Activated T-cell treated with anti-CD3 and anti-CD28 coated beads, Interleukin-2, amount 50 U/mL, for 72 hours (primary cell): ENCODE measurements around the gene ANAPC16. TPM values are rescaled to one million over a fixed set of nuclear protein-coding genes. Genes with fewer than 3 reads are reported as not detected.
"Not testable (repeated sequence)": the region's sequence is repeated elsewhere in the genome, so short reads cannot be mapped to it uniquely, and the experiment has no call there.

Source experiments
- ATAC-seq, 2 donors: fragments of 150-1000 bp; cut with Tn5 transposase; replicated peaks in 1 of 2; 2 replicates each; pipeline ENCODE4 v1.10.0; 2021; ENCODE audit warnings: moderate library complexity in 2 of 2, mild to moderate bottlenecking in 1 of 2
- DNase-seq, 2 donors: peaks; one replicate each; pipeline ENCODE4 v3.0.0; 2021 to 2022; ENCODE audit warnings: mixed read lengths in 1 of 2
- H3K27ac Mint-ChIP-seq: one replicate; pipeline ENCODE4 v1.8.0; 2022; ENCODE audit warnings: mild to moderate bottlenecking, moderate library complexity, mixed read lengths
- H3K27me3 Mint-ChIP-seq: one replicate; pipeline ENCODE4 v1.8.0; 2022; ENCODE audit warnings: low read depth, mixed read lengths
- H3K36me3 Mint-ChIP-seq, 2 donors: one replicate each; pipeline ENCODE4 v1.8.0; 2022; ENCODE audit warnings: mixed read lengths in 2 of 2, mild to moderate bottlenecking in 1 of 2; ENCODE audit not compliant: insufficient read depth in 2 of 2
- H3K4me1 Mint-ChIP-seq: one replicate; pipeline ENCODE4 v1.8.0; 2022; ENCODE audit warnings: low read depth, mixed read lengths
- H3K4me3 Mint-ChIP-seq, 2 donors: one replicate each; pipeline ENCODE4 v1.8.0; 2022; ENCODE audit warnings: mild to moderate bottlenecking in 2 of 2, mixed read lengths in 2 of 2, moderate library complexity in 2 of 2
- H3K9me3 Mint-ChIP-seq, 2 donors: one replicate each; pipeline ENCODE4 v1.8.0; 2022; ENCODE audit warnings: mixed read lengths in 2 of 2
- total RNA-seq, 2 donors: library from RNA; stranded (reverse); gene quantifications; one replicate each; pipeline ENCODE4 v1.2.3, GENCODE V29; 2022

Gene ANAPC16
- total RNA-seq, 2 donors from 2014 or later = 183 to 197 TPM

DNA sequence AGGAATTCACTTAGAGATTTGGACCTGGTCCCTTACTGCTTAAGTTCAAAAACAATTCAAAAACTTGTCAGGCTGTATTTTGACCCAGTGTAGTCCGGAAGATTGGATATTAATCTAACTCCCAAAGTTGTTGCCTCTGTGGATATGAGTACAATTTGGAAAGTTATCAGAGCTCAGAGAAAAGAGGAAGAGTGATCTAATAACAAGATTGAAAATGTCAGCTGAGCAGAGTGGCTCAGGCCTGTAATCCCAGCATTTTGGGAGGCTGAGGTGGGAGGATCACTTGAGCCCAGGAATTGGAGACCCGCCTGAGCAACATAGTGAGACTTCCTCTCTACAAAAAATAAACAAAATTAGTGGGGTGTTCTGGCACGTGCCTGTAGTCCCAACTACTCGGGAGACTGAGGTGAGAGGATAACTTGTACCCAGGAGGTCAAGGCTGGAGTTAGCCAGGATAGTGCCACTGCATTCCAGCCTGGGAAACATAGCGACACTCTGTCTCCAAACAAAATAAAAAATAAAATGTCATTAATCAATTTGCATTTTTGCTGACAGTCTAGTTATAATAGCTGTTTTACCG, 3.5 kb downstream of the ANAPC16 start:
- Mint-ChIP-seq H3K27me3 (no peaks in the 10 kb centered on the region), H3K27ac (peak overlapping the region; percentile 100), H3K9me3 (no peaks in the 10 kb centered on the region), H3K36me3 (peaks cover 5 to 25% of the 10 kb centered on the region in 2 donors), H3K4me1 (peaks cover 71% of the 10 kb centered on the region), H3K4me3 (peak overlapping the region; percentile 79 to 93)
- DNase-seq = no peak
- ATAC-seq = no peak

DNA sequence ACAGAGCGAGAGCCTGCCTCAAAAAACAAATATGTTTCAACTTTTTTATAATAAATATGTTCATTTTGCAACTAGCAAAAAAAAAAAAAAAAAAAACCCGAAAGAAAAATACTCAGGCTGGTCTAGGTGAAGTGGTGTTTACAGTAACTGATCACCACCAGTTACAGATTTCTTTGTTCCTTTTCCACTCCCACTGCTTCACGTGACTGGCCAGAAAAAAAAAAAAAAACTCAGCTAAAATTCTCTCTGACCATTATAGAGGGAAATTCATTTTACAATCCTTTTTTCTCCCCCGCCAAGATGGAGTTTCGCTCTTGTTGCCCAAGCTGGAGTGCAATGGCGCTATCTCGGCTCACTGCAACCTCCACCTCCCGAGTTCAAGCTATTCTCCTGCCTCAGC, 4.8 kb downstream of the ANAPC16 start:
- Mint-ChIP-seq H3K9me3 (no peaks in the 10 kb centered on the region), H3K4me3 (no peak overlapping the region), H3K27me3 (no peaks in the 10 kb centered on the region), H3K4me1 (peaks cover 62% of the 10 kb centered on the region), H3K36me3 (peaks cover 7 to 29% of the 10 kb centered on the region in 2 donors), H3K27ac (no peak overlapping the region)
- DNase-seq (no peak), ATAC-seq (no peak)

DNA sequence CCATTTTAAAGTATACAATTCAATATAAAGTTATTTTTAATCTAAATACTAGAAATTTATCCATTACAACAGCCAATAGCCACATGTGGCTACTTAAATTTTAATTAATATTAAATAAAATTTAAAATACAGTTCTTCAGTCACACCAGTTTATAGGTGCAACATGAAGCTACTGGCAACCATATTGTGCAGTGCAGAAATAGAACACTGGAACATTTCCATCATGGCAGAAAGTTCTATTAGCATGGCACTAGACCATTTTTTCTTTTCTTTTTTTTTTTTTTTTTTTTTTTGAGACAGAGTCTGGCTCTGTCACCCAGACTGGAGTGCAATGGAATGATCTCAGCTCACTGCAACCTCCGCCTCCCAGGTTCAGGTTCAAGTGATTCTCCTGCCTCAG, 5.5 kb downstream of the ANAPC16 start:
- Mint-ChIP-seq H3K4me3 (no peak overlapping the region), H3K9me3 (no peaks in the 10 kb centered on the region), H3K27ac (no peak overlapping the region), H3K4me1 (peaks cover 64% of the 10 kb centered on the region), H3K36me3 (peaks cover 7 to 28% of the 10 kb centered on the region in 2 donors), H3K27me3 (no peaks in the 10 kb centered on the region)
- ATAC-seq (no peak), DNase-seq (no peak)

DNA sequence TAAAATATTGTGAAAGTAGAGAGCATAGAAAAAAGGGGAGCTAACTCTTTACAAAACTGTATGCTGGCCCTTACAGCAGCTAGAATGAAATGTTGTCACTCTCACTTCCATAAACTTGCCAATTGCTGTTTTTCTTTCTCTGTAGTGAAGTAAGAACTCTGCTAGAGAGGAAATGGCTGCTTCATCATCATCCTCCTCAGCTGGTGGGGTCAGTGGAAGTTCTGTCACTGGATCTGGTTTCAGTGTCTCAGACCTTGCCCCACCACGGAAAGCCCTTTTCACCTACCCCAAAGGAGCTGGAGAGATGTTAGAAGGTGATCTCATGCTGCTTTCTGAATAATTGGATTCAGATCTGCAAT, 7.9 kb downstream of the ANAPC16 start:
- no peak for DNase-seq
- H3K27me3 Mint-ChIP-seq = no peaks in the 10 kb centered on the region
- peaks cover 5 to 25% of the 10 kb centered on the region in 2 donors for H3K36me3 Mint-ChIP-seq
- ATAC-seq = peak; percentile 52 to 67
- peak overlapping the region; percentile 96 for H3K27ac Mint-ChIP-seq
- H3K4me3 Mint-ChIP-seq = peak overlapping the region; percentile 70 to 84
- no peaks in the 10 kb centered on the region for H3K9me3 Mint-ChIP-seq
- H3K4me1 Mint-ChIP-seq = peaks cover 61% of the 10 kb centered on the region

DNA sequence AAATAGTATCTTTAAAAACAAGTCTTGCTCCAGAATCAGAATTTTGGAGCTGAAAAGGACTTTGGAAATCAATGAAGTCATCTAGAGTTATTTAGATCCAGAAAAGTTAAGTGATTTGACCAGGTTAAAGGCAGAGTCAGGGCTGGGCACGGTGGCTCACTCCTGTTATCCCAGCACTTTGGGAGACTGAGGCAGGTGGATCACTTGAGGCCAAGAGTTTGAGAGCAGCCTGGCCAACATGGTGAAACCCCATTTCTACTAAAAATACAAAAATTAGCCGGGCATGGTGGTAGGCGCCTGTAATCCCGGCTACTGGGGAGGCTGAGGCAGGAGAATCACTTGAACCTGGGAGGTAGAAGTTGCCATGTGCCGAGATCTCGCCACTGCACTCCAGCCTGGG, 8.4 kb downstream of the ANAPC16 start:
- H3K9me3 Mint-ChIP-seq, H3K27me3 Mint-ChIP-seq, DNase-seq, ATAC-seq: not testable (repeated sequence)
- peak overlapping the region; percentile 96 for H3K27ac Mint-ChIP-seq
- H3K36me3 Mint-ChIP-seq = peaks cover 3 to 21% of the 10 kb centered on the region in 2 donors
- peak overlapping the region; percentile 70 to 84 for H3K4me3 Mint-ChIP-seq
- H3K4me1 Mint-ChIP-seq = peaks cover 59% of the 10 kb centered on the region

DNA sequence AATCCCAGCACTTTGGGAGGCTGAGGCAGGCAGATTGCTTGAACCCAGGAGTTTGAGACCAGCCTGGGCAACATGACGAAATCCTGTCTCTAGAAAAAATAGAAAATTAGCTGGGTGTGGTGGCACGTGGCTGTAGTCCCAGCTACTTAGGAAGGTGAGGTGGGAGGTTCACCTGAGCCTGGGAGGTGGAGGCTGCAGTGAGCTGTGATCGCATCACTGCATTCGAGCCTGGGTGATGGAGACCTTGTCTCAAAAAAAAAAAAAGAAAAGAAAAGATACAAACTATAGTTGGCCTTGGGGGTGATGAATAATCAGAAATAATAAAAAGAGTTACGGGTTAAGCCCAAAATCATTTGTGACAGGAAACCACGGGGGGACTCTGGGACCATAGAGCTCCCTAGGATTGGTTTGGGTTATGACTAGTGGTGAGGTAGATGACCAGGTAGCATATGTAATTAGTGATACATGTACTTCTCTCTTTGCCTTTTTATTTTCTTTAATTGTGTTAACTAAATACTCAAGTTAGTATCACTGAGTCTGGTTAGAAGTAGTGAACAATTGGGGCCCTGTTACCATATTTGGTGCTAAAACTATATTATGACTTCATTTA, 10.7 kb downstream of the ANAPC16 start:
- H3K27me3 Mint-ChIP-seq = no peaks in the 10 kb centered on the region
- peaks cover 53% of the 10 kb centered on the region for H3K4me1 Mint-ChIP-seq
- peak overlapping the region; percentile 94 for H3K27ac Mint-ChIP-seq
- DNase-seq = no peak
- peak overlapping the region in 1 of 2 donors; percentile 51 for H3K4me3 Mint-ChIP-seq
- no peaks in the 10 kb centered on the region for H3K9me3 Mint-ChIP-seq
- peak in 1 of 2 donors; percentile 56 for ATAC-seq
- peaks cover 5 to 20% of the 10 kb centered on the region in 2 donors for H3K36me3 Mint-ChIP-seq

DNA sequence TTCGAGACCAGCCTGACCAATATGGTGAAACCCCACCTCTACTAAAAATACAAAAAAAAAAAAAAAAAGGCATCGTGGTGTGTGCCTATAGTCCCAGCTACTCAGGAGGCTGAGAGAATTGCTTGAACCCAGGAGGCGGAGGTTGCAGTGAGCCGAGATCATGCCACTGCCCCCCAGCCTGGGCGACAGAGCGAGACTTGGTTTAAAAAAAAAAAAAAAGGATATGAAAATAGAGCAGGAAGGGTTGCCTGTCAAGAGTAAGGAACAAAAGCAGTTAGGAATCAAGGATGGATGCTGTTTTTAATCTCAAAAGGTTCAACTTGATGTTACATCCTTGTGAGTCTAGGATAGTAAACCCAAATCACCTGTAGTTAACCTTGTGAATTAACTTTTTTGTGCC, 12.0 kb downstream of the ANAPC16 start:
- H3K4me3 Mint-ChIP-seq = no peak overlapping the region
- H3K9me3 Mint-ChIP-seq = no peaks in the 10 kb centered on the region
- no peak for ATAC-seq
- peaks cover 44% of the 10 kb centered on the region for H3K4me1 Mint-ChIP-seq
- no peaks in the 10 kb centered on the region for H3K27me3 Mint-ChIP-seq
- peak overlapping the region; percentile 75 for H3K27ac Mint-ChIP-seq
- H3K36me3 Mint-ChIP-seq = peaks cover 5 to 21% of the 10 kb centered on the region in 2 donors
- no peak for DNase-seq

DNA sequence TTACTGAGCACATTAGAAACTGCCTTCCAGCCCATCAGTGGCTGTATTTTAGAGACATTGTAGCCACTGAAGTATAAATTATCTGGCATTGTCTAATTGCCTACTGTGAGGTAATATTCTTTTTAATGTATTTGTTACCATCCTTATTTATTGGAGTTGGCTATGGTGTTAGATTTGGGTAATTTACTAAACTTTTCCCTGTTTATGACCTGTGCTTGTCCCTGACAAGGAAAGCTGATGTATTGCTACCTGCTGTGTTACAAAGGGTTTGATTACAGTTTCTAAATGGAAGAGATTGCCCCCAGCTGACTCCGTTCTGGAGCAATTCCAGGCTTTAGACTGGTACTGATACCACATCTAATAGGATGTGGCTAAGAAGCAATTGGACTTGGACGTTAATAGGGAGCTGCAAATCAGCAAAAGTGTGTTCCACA, 12.5 kb downstream of the ANAPC16 start:
- Mint-ChIP-seq H3K9me3 (no peaks in the 10 kb centered on the region), H3K4me1 (peaks cover 39% of the 10 kb centered on the region), H3K4me3 (peak overlapping the region in 1 of 2 donors; percentile 25), H3K27me3 (no peaks in the 10 kb centered on the region), H3K36me3 (peaks cover 5 to 25% of the 10 kb centered on the region in 2 donors), H3K27ac (peak overlapping the region; percentile 63)
- DNase-seq (no peak), ATAC-seq (no peak)

DNA sequence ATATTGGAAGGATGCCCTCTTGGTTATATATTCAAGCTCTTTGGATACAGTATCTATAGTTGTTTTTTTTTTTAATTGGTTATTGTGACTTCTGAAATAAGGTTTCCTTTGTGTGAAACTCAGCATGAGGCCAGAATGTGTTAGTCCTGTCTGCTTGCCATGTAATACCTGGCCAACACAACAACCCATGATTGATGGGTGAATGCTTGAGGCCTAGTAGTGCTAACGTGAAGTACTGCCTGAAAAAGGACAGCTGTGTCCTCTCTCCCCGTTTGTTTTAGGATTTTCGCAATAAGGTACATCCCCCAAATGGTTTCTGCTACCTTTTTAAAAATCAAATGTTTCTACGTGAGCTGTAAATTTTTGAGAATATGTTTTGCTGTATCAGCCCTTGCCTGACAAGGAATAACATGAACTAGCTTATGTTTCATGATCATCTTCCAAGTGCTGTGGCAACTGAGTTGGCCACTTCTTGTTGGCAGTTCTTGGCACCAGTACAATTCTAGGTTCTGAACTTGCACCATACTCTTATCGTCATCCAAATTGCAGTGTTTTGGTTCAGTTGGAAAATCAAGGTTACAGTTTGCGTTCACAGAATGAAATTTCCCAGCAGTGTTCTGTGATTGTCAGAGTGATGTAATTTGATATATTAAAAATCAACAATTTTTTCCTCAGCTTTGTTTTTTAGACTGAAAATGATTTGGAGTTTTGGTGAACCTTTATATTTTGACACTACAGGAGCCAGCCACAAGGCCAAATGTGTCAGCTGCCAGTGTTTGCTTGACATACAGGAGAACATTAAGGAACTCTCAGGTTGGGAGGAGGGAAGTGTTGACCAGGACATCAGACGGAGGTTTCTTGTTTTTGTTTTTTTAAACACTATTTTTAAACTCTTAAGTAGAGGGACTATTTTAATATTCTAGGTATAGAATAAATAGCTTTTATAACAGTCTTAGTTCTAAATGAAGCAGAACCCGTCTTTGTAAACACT, 13.7 kb downstream of the ANAPC16 start:
- ATAC-seq (no peak), DNase-seq (no peak)
- peak overlapping the region; percentile 95 for H3K27ac Mint-ChIP-seq
- H3K36me3 Mint-ChIP-seq = peaks cover 5 to 22% of the 10 kb centered on the region in 2 donors
- no peaks in the 10 kb centered on the region for H3K9me3 Mint-ChIP-seq
- no peaks in the 10 kb centered on the region for H3K27me3 Mint-ChIP-seq
- H3K4me1 Mint-ChIP-seq = peaks cover 30% of the 10 kb centered on the region
- peak overlapping the region in 1 of 2 donors; percentile 30 for H3K4me3 Mint-ChIP-seq

DNA sequence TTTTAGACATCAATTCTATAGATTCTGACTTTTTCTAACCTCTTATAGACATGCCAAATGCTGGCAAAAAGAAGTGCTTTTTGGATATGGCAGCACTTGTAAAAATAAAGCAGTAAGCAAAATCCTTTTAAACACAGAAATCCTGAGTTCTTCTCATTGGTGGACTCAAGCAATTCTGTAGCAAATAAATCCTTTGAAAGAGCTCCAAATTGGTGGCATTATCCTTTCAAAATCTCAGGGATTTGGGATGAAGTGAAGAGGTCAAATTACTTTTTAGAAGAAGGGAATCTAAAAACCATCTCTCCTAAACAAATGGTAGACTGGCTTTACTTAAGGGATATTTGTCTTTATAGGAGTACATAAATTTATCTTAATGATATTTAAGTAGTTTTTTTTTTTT, 17.8 kb downstream of the ANAPC16 start:
- no peaks in the 10 kb centered on the region for H3K9me3 Mint-ChIP-seq
- peaks cover 22% of the 10 kb centered on the region for H3K4me1 Mint-ChIP-seq
- ATAC-seq (no peak), DNase-seq (no peak)
- no peaks in the 10 kb centered on the region for H3K27me3 Mint-ChIP-seq
- peaks cover 4 to 26% of the 10 kb centered on the region in 2 donors for H3K36me3 Mint-ChIP-seq
- H3K27ac Mint-ChIP-seq = no peak overlapping the region
- H3K4me3 Mint-ChIP-seq = no peak overlapping the region

DNA sequence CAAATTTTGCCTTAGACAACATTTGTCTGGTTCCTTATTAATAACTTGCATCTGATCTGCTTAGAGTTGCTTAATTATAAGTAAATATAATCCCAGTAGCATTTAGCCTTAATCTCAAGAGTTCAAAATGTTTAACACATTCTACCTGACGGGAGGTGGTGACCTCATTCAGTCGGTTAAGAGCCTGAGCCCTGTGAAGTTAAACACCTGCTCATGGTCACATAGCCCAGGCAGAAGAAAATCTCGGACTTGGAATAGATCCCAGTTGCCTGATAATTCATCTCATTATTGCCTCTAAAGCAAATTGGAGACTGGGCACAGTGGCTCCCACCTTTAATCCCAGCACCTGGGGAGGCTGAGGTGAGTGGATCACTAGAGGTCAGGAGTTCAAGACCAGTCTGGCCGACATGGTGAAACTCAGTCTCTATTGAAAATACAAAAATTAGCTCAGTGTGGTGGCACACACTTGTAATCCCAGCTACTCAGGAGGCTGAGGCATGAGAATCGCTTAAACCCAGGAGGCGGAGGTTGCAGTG, 18.8 kb downstream of the ANAPC16 start:
- DNase-seq (no peak), ATAC-seq (no peak)
- no peak overlapping the region for H3K27ac Mint-ChIP-seq
- H3K27me3 Mint-ChIP-seq = no peaks in the 10 kb centered on the region
- peaks cover 4 to 26% of the 10 kb centered on the region in 2 donors for H3K36me3 Mint-ChIP-seq
- H3K4me3 Mint-ChIP-seq = no peak overlapping the region
- peaks cover 23% of the 10 kb centered on the region for H3K4me1 Mint-ChIP-seq
- H3K9me3 Mint-ChIP-seq = no peaks in the 10 kb centered on the region

DNA sequence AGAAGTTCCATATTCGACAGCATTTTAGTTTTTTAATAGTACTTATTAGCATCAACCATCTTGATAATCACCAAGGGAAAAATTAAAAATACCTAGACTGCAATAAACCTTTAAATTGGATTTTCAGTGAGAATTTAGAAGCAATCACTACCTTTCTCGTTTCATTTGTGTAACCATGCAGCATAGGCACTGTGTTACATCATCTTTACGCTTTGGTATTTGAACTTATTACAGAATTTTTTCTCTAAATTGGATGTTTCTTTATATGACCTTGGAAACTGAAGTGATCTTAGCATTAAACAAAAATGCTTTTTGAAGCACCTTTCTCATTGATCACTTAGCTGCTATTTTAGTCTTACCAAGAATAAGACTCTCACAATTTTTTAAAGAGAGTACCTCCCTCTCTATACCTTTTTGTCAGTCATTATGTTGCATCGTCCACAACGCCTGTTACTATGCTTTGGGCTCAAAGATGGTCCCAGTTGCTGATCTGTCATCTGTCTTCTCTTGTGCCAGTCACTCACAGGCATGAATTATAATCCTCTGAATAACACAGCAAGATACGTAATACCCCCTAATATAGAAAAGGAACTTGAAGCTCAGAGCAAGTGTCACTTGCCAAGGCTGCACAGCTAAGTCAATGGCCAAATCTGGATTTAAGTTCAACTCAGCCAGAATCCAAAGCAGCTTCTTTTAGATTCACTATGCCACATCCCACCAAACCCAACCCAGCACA, 19.9 kb downstream of the ANAPC16 start:
- H3K9me3 Mint-ChIP-seq = no peaks in the 10 kb centered on the region
- H3K4me1 Mint-ChIP-seq = peaks cover 25% of the 10 kb centered on the region
- H3K27me3 Mint-ChIP-seq = no peaks in the 10 kb centered on the region
- no peak overlapping the region for H3K4me3 Mint-ChIP-seq
- peaks cover 4 to 26% of the 10 kb centered on the region in 2 donors for H3K36me3 Mint-ChIP-seq
- peak overlapping the region; percentile 72 for H3K27ac Mint-ChIP-seq
- DNase-seq = no peak
- no peak for ATAC-seq
